Gastroesophageal sphincter (tissue), 2 donors: ENCODE measurements around the gene C2orf92.

Source experiments
- EP300 ChIP-seq: sonication (generic); formaldehyde crosslinking; IDR thresholded peaks from one replicate; pipeline ENCODE4 v1.6.1; 2017; ENCODE audit warnings: antibody characterized with exemption, mild to moderate bottlenecking
- POLR2A ChIP-seq, 2 donors: fragments of 450-650 bp; IDR thresholded peaks; one replicate each; pipeline ENCODE4 v1.6.1; 2017; ENCODE audit warnings: antibody characterized with exemption in 2 of 2, mild to moderate bottlenecking in 2 of 2, moderate library complexity in 1 of 2

- TF ChIP-seq EP300: no peak
- TF ChIP-seq POLR2A (IDR thresholded peaks at IDR 0.05): no peak
These were observed 22.5 kb upstream of the C2orf92 start for GRCh38 chr2:97646977-97647376.
